Activated CD8-positive, alpha-beta memory T cell treated with anti-CD3 and anti-CD28 coated beads, Interleukin-2, amount 50 U/mL, for 1 hour (primary cell): ENCODE data around the gene FAM131A.
A peak's percentile ranks its signal among the peaks of the same experiment; 100 is the strongest.

Experiments
- DNase-seq: peaks from one replicate; pipeline ENCODE4 v3.0.0-alpha.2; 2020; ENCODE audit errors: extremely low read depth

Gene FAM131A

GRCh38 chr3:184357248-184358123 lies 20.1 kb downstream of the FAM131A start:
- DNase-seq: no peak

- DNase-seq: no peak
Observed at GRCh38 chr3:184358124-184358767, 20.8 kb downstream of the FAM131A start.

GRCh38 chr3:184358921-184359350 lies 21.5 kb downstream of the FAM131A start:
- DNase-seq: no peak

- DNase-seq: no peak
Observed at GRCh38 chr3:184359610-184360009, 22.2 kb downstream of the FAM131A start.

- DNase-seq: no peak
Observed at GRCh38 chr3:184360070-184360928, 22.9 kb downstream of the FAM131A start.

GRCh38 chr3:184360929-184361531 lies 23.6 kb downstream of the FAM131A start:
- DNase-seq: no peak

GRCh38 chr3:184361532-184361931 lies 24.1 kb downstream of the FAM131A start, which contains the start of the genes CLCN2 and POLR2H:
Gene CLCN2 (minus strand): TSS chr3:184361605. CDS start chr3:184361479, 126 bp downstream.
Gene POLR2H (plus strand): TSS chr3:184361710. CDS start chr3:184363493, 1,783 bp downstream.
- DNase-seq: no peak

GRCh38 chr3:184361932-184362667 lies 24.7 kb downstream of the FAM131A start:
- DNase-seq: no peak

- DNase-seq: peak; percentile 84
Observed at GRCh38 chr3:184362668-184363546, 25.5 kb downstream of the FAM131A start.

- no peak for DNase-seq
Observed at GRCh38 chr3:184366619-184367289, 29.4 kb downstream of the FAM131A start.

GRCh38 chr3:184368116-184368515 lies 30.7 kb downstream of the FAM131A start:
- DNase-seq: no peak

- DNase-seq: no peak
Observed at GRCh38 chr3:184368586-184369183, 31.3 kb downstream of the FAM131A start.

GRCh38 chr3:184371570-184372018 lies 34.2 kb downstream of the FAM131A start:
- DNase-seq: no peak

GRCh38 chr3:184372296-184372821 lies 35.0 kb downstream of the FAM131A start:
- no peak for DNase-seq

GRCh38 chr3:184372911-184373310 lies 35.5 kb downstream of the FAM131A start:
- DNase-seq: no peak

- DNase-seq: no peak
Observed at GRCh38 chr3:184373422-184373821, 36.0 kb downstream of the FAM131A start.

- no peak for DNase-seq
Observed at GRCh38 chr3:184375747-184376461, 38.5 kb downstream of the FAM131A start.

- DNase-seq: no peak
Observed at GRCh38 chr3:184377374-184377773, 40.0 kb downstream of the FAM131A start.
